IMR-90 (cell line): Measurements from ENCODE around the gene SNRPD3. TPM values are rescaled to one million over a fixed set of nuclear protein-coding genes. Genes with fewer than 3 reads are reported as not detected.
A peak's percentile ranks its signal among the peaks of the same experiment; 100 is the strongest.

Experiments used
- ATAC-seq: fragments of 200-7000 bp; cut with Tn5 transposase; 2 replicates; pipeline ENCODE4 v1.9.1; 2020; ENCODE audit warnings: low read depth, mild to moderate bottlenecking, moderate library complexity
- BruUV-seq: library from RNA; stranded (reverse); fragments of 400-500 nt; replicated peaks from 2 replicates; lab custom pipeline; 2021; lab: Mats Ljungman, UMichigan
- CTCF ChIA-PET: fragments of 300-600 bp; formaldehyde crosslinking; extraction: SDS; loops from one replicate; lab custom pipeline; 2021; ENCODE audit warnings: antibody characterized with exemption; lab: Yijun Ruan, JAX
- POLR2A ChIA-PET: fragments of 300-600 bp; sonication (Branson Sonifier 250); formaldehyde crosslinking; loops from one replicate; lab custom pipeline; 2022; ENCODE audit warnings: antibody characterized with exemption; ENCODE audit not compliant: unreplicated experiment; lab: Charles Lee
- DNase-seq: peaks from one replicate; pipeline ENCODE4 v3.0.0; 2013
- H2AFZ ChIP-seq: replicated peaks from 2 replicates; pipeline ENCODE3; 2013; ENCODE audit warnings: low read length, mild to moderate bottlenecking; ENCODE audit not compliant: poor library complexity
- H2AK5ac ChIP-seq: 2 replicates; pipeline ENCODE4 v1.6.1; 2013; ENCODE audit warnings: low read depth, low read length, inconsistent platforms
- H2AK9ac ChIP-seq: replicated peaks from 2 replicates; pipeline ENCODE3; 2013; ENCODE audit warnings: mild to moderate bottlenecking, low read depth, low read length, moderate library complexity; ENCODE audit not compliant: poor library complexity
- H2BK120ac ChIP-seq: 2 replicates; pipeline ENCODE4 v1.6.1; 2013; ENCODE audit warnings: low read depth, low read length, inconsistent platforms
- H2BK15ac ChIP-seq: 3 replicates; pipeline ENCODE4 v1.6.1; 2013; ENCODE audit warnings: low read depth, low read length, inconsistent platforms
- H2BK20ac ChIP-seq: 2 replicates; pipeline ENCODE4 v1.6.1; 2013; ENCODE audit warnings: low read depth, mild to moderate bottlenecking, inconsistent platforms, low read length, moderate library complexity
- H2BK5ac ChIP-seq: 2 replicates; pipeline ENCODE4 v1.6.1; 2013; ENCODE audit warnings: mild to moderate bottlenecking, low read depth, low read length, inconsistent platforms; ENCODE audit not compliant: poor library complexity, severe bottlenecking
- H3K14ac ChIP-seq: replicated peaks from 2 replicates; pipeline ENCODE4 v1.6.1; 2013; ENCODE audit warnings: low read depth, low read length, inconsistent platforms
- H3K18ac ChIP-seq: 2 replicates; pipeline ENCODE4 v1.6.1; 2013; ENCODE audit warnings: low read depth, low read length, control low read depth
- H3K23ac ChIP-seq: 2 replicates; pipeline ENCODE4 v1.6.1; 2013; ENCODE audit warnings: low read depth, low read length, inconsistent platforms
- H3K27ac ChIP-seq: 2 replicates; pipeline ENCODE4 v1.5.1; 2013; ENCODE audit warnings: mild to moderate bottlenecking, control low read depth, low read length; ENCODE audit not compliant: insufficient read depth
- H3K27me3 ChIP-seq: 2 replicates; pipeline ENCODE4 v1.6.1; 2013; ENCODE audit warnings: low read length; ENCODE audit not compliant: control insufficient read depth, insufficient read depth
- H3K36me3 ChIP-seq: 2 replicates; pipeline ENCODE4 v1.6.1; 2013; ENCODE audit warnings: low read length, mixed read lengths; ENCODE audit not compliant: control insufficient read depth, insufficient read depth
- H3K4ac ChIP-seq: 2 replicates; pipeline ENCODE4 v1.6.1; 2013; ENCODE audit warnings: low read depth, low read length, inconsistent platforms
- H3K4me1 ChIP-seq: 2 replicates; pipeline ENCODE4 v1.6.1; 2013; ENCODE audit warnings: low read length, mixed read lengths; ENCODE audit not compliant: control insufficient read depth, insufficient read depth
- H3K4me2 ChIP-seq: 2 replicates; pipeline ENCODE4 v1.6.1; 2013; ENCODE audit warnings: low read depth, mild to moderate bottlenecking, control low read depth, low read length, moderate library complexity
- H3K4me3 ChIP-seq: 2 replicates; pipeline ENCODE4 v1.5.1; 2013; ENCODE audit warnings: low read depth, mild to moderate bottlenecking, control low read depth, low read length, moderate library complexity; ENCODE audit not compliant: insufficient read depth
- H3K56ac ChIP-seq: 2 replicates; pipeline ENCODE4 v1.6.1; 2013; ENCODE audit warnings: low read length, inconsistent platforms; ENCODE audit not compliant: insufficient read depth; ENCODE audit errors: extremely low read depth
- H3K79me1 ChIP-seq, 2 experiments: 2 replicates each; pipeline ENCODE4 v1.6.1; 2013; ENCODE audit warnings: low read length in 2 of 2, inconsistent platforms in 1 of 2, low read depth in 1 of 2
- H3K9ac ChIP-seq: 2 replicates; pipeline ENCODE4 v1.6.1; 2013; ENCODE audit warnings: low read depth, low read length, control low read depth
- H3K9me1 ChIP-seq: 2 replicates; pipeline ENCODE4 v1.6.1; 2013; ENCODE audit warnings: low read length, inconsistent platforms; ENCODE audit not compliant: insufficient read depth
- H3K9me3 ChIP-seq: 2 replicates; pipeline ENCODE4 v1.6.1; 2013; ENCODE audit warnings: low read length; ENCODE audit not compliant: control insufficient read depth, insufficient read depth
- H4K20me1 ChIP-seq: 2 replicates; pipeline ENCODE4 v1.6.1; 2013; ENCODE audit warnings: low read length, inconsistent platforms; ENCODE audit not compliant: insufficient read depth
- H4K5ac ChIP-seq: 2 replicates; pipeline ENCODE4 v1.6.1; 2013; ENCODE audit warnings: mild to moderate bottlenecking, low read depth, low read length, control low read depth
- H4K8ac ChIP-seq, 2 experiments: 2 replicates each; pipeline ENCODE4 v1.6.1; 2013; ENCODE audit warnings: low read depth in 2 of 2, low read length in 2 of 2, control low read depth in 1 of 2, inconsistent platforms in 1 of 2
- H4K91ac ChIP-seq: 2 replicates; pipeline ENCODE4 v1.6.1; 2013; ENCODE audit warnings: low read depth, low read length, inconsistent platforms; ENCODE audit not compliant: insufficient read depth
- BHLHE40 ChIP-seq: fragments of 150-350 bp; IDR thresholded peaks from 2 replicates; pipeline ENCODE4 v1.6.1; 2016; ENCODE audit warnings: mild to moderate bottlenecking, low read depth, low read length
- CHD1 ChIP-seq: IDR thresholded peaks from 2 replicates; pipeline ENCODE4 v1.6.1; 2012; ENCODE audit warnings: low read depth, low read length, improper control_type of control experiment
- CTCF ChIP-seq: conservative IDR thresholded peaks from 2 replicates; pipeline ENCODE4 v1.5.1; 2012; ENCODE audit warnings: mild to moderate bottlenecking, low read depth, low read length, improper control_type of control experiment
- ELK1 ChIP-seq: fragments of 150-350 bp; IDR thresholded peaks from 2 replicates; pipeline ENCODE4 v1.6.1; 2016; ENCODE audit warnings: low read depth, mild to moderate bottlenecking, low read length, moderate library complexity, borderline replicate concordance
- FOS ChIP-seq: fragments of 150-350 bp; IDR thresholded peaks from 2 replicates; pipeline ENCODE4 v1.6.1; 2016; ENCODE audit warnings: low read depth, low read length
- MAFK ChIP-seq: IDR thresholded peaks from 2 replicates; pipeline ENCODE4 v1.6.1; 2012; ENCODE audit warnings: low read depth, low read length, improper control_type of control experiment
- MAZ ChIP-seq: IDR thresholded peaks from 2 replicates; pipeline ENCODE4 v1.6.1; 2012; ENCODE audit warnings: low read depth, mild to moderate bottlenecking, low read length, improper control_type of control experiment, moderate library complexity, borderline replicate concordance
- MXI1 ChIP-seq: IDR thresholded peaks from 2 replicates; pipeline ENCODE4 v1.6.1; 2012; ENCODE audit warnings: low read depth, mild to moderate bottlenecking, low read length, moderate library complexity, borderline replicate concordance
- POLR2A ChIP-seq: IDR thresholded peaks from 2 replicates; pipeline ENCODE4 v1.6.1; 2012; ENCODE audit warnings: mild to moderate bottlenecking, low read depth, low read length
- RAD21 ChIP-seq: IDR thresholded peaks from 2 replicates; pipeline ENCODE4 v1.6.1; 2012; ENCODE audit warnings: low read length, improper control_type of control experiment
- RCOR1 ChIP-seq: IDR thresholded peaks from 2 replicates; pipeline ENCODE4 v1.6.1; 2012; ENCODE audit warnings: mild to moderate bottlenecking, low read length, improper control_type of control experiment; ENCODE audit not compliant: insufficient replicate concordance
- USF2 ChIP-seq: fragments of 150-350 bp; IDR thresholded peaks from 2 replicates; pipeline ENCODE4 v1.6.1; 2017; ENCODE audit warnings: mild to moderate bottlenecking, antibody characterized with exemption, low read length, low read depth
- WGBS, 2 experiments: methylation state at CpG; one replicate each; pipeline versions ENCODE4 v1.1.5 to v1.1.7; 2013; ENCODE audit warnings: missing lambda C conversion rate in 2 of 2; ENCODE audit not compliant: insufficient read length in 1 of 2; ENCODE audit errors: extremely low coverage in 2 of 2; 5-methylcytosine and 5-hydroxymethylcytosine counted together
- dilution Hi-C: fragments of 300-500 bp; cut with HindIII; formaldehyde crosslinking; loops from one replicate; pipeline ENCODE4 v1.14.3; 2018; ENCODE audit warnings: low sequenced_read_pairs; ENCODE audit not compliant: unreplicated experiment
- in situ Hi-C: fragments of 300-500 bp; cut with MboI; formaldehyde crosslinking; loops from 3 replicates; pipeline ENCODE4 v1.14.3; 2019; ENCODE audit warnings: low sequenced_read_pairs, inconsistent platforms, mixed read lengths
- intact Hi-C: fragments of 100-400 bp; cut with micrococcal nuclease; formaldehyde crosslinking; loops from 2 replicates; pipeline ENCODE4 v1.10.0; 2022
- polyA plus RNA-seq, 3 experiments: library from polyadenylated mRNA; depleted of rRNA; stranded (reverse); fragments of >200 nt; gene quantifications; 2 replicates each; pipeline ENCODE4 v1.2.3, GENCODE V29; 2012; ENCODE audit warnings: low replicate concordance in 1 of 3
- total RNA-seq: library from RNA; depleted of rRNA; stranded (reverse); fragments of >200 nt; gene quantifications from 2 replicates; pipeline ENCODE4 v1.2.3, GENCODE V29; 2012

SNRPD3 gene
- total and polyA plus RNA-seq, 2 of the 4 experiments (the other 2 are of a cell fraction), result 158 to 283 TPM

GRCh38 chr22:24584166-24584790, 28.5 kb downstream of the SNRPD3 start:
- H3K9me1 ChIP-seq, result peaks cover 18% of the 10 kb centered on the region
- peaks cover 27% of the 10 kb centered on the region; the same call in 1 of the 2 replicates for H3K36me3 ChIP-seq
- ATAC-seq (no peak), DNase-seq (no peak)
- no peak overlapping the region for H2BK5ac ChIP-seq
- no peak overlapping the region for H3K4ac ChIP-seq
- H3K4me3 ChIP-seq, result no peak overlapping the region
- H3K4me2 ChIP-seq, result peak overlapping the region; percentile 9; the same call in 1 of the 2 replicates
- no peak overlapping the region for H3K14ac ChIP-seq
- no TSS peak for BruUV-seq
- no peak overlapping the region for H3K27ac ChIP-seq
- no peaks in the 10 kb centered on the region for H3K27me3 ChIP-seq
- H2AK9ac ChIP-seq, result peak overlapping the region; percentile 52
- H4K5ac ChIP-seq, result peak overlapping the region; percentile 13; the same call in 1 of the 2 replicates
- H4K20me1 ChIP-seq, result peaks cover 4% of the 10 kb centered on the region; the same call in 1 of the 2 replicates
- TF ChIP-seq POLR2A (no peak), RCOR1 (no peak), MAZ (no peak), RAD21 (no peak), CTCF (no peak), CHD1 (no peak), MAFK (no peak), USF2 (no peak), FOS (no peak), ELK1 (no peak), MXI1 (no peak), BHLHE40 (no peak)
- peaks cover 17% of the 10 kb centered on the region; the same call in 1 of the 2 replicates for H3K4me1 ChIP-seq
- H3K79me1 ChIP-seq, result no peaks in the 10 kb centered on the region
- CTCF ChIA-PET, result no interaction called here
- H2BK20ac ChIP-seq, result no peak overlapping the region
- no CpG with 5 or more reads among the region's 5 CpGs for WGBS, 2 experiments
- H3K23ac ChIP-seq, result no peak overlapping the region
- H4K8ac ChIP-seq, result 0 out of 4 replicates have a peak overlapping the region, but pooled peaks of 1 of the 2 experiments have one; percentile 13
- 0 out of 2 replicates have a peak overlapping the region, but pooled peaks have one; percentile 1 for H2AK5ac ChIP-seq
- intact Hi-C loops (no loop called here), dilution Hi-C loops (no loop called here), in situ Hi-C loops (no loop called here)
- H2BK120ac ChIP-seq, result no peak overlapping the region
- POLR2A ChIA-PET, result no interaction called here
- no peak overlapping the region for H4K91ac ChIP-seq
- no peaks in the 10 kb centered on the region for H3K9me3 ChIP-seq
- H2BK15ac ChIP-seq, result no peak overlapping the region
- H3K18ac ChIP-seq, result peak overlapping the region; percentile 10; the same call in 1 of the 2 replicates
- 0 out of 2 replicates have a peak overlapping the region, but pooled peaks have one; percentile 11 for H3K9ac ChIP-seq
- peak overlapping the region; percentile 25 for H2AFZ ChIP-seq
- no peak overlapping the region for H3K56ac ChIP-seq
